Measurements from ENCODE around the gene GLG1. TPM values are rescaled to one million over a fixed set of nuclear protein-coding genes. Genes with fewer than 3 reads are reported as not detected.

GLG1 gene
- total RNA-seq, 2 donors from 2014 or later, result 102 to 123 TPM

- no peak for TF ChIP-seq CTCF (IDR thresholded peaks at IDR 0.05)
- Histone ChIP-seq H3K9me3 (no peaks in the 10 kb centered on the region), H3K27me3 (no peaks in the 10 kb centered on the region), H3K36me3 (no peaks in the 10 kb centered on the region), H3K27ac (no peak overlapping the region), H3K4me3 (no peak overlapping the region), H3K4me1 (peaks cover 0 to 2% of the 10 kb centered on the region in 2 donors)
- no peak for DNase-seq (ENCODE audit: low spot score)
Measured at GRCh38 chr16:74585846-74586443, 21.0 kb downstream of the GLG1 start.

DNA sequence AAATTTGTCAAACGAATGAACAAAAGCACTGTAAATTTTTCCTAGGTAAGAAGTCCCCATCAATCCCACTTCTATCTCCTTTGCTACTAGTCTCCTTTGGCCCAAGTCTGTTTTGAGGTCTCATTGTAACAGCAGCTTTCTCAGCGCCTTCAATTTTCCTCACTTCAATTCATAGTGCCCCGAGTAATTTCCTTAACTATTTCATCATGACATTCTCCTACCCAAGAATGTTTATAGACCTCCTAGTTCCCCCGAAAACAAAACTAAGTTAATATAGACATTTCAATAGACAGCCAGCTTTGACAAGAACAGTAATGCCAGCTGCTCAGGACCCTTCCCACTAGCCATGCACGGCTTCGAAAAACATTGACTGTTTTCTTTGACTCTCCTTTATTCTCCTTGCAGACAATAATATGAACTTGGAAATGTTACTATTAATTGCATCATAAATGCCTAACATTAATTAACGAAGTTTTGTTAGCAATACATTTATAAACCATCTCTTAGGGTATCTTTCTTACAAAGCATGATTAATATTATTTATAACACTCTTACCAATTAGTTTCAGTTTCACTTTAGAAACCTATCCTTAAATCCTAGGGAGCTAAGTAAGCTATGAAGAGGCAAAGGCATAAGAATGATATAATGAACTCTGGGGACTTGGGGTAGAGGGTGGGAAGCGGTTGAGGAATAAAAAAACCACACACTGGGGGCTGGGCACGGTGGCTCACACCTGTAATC lies 22.8 kb downstream of the GLG1 start:
- Histone ChIP-seq H3K4me1 (peaks cover 0 to 6% of the 10 kb centered on the region in 2 donors), H3K27ac (no peak overlapping the region), H3K9me3 (no peaks in the 10 kb centered on the region), H3K27me3 (no peaks in the 10 kb centered on the region), H3K36me3 (no peaks in the 10 kb centered on the region), H3K4me3 (no peak overlapping the region)
- DNase-seq (ENCODE audit: low spot score), result no peak
- TF ChIP-seq CTCF (IDR thresholded peaks at IDR 0.05), result no peak

GRCh38 chr16:74582970-74583369 lies 23.9 kb downstream of the GLG1 start:
- no peak for DNase-seq (ENCODE audit: low spot score)
- Histone ChIP-seq H3K27me3 (no peaks in the 10 kb centered on the region), H3K27ac (no peak overlapping the region), H3K9me3 (no peaks in the 10 kb centered on the region), H3K4me3 (no peak overlapping the region), H3K36me3 (no peaks in the 10 kb centered on the region), H3K4me1 (peaks cover 0 to 6% of the 10 kb centered on the region in 2 donors)
- no peak for TF ChIP-seq CTCF (IDR thresholded peaks at IDR 0.05)

GRCh38 chr16:74580833-74581232 lies 26.1 kb downstream of the GLG1 start:
- Histone ChIP-seq H3K27me3 (no peaks in the 10 kb centered on the region), H3K4me1 (peaks cover 0 to 6% of the 10 kb centered on the region in 2 donors), H3K36me3 (no peaks in the 10 kb centered on the region), H3K4me3 (no peak overlapping the region), H3K9me3 (no peaks in the 10 kb centered on the region), H3K27ac (no peak overlapping the region)
- no peak for DNase-seq (ENCODE audit: low spot score)
- no peak for TF ChIP-seq CTCF (IDR thresholded peaks at IDR 0.05)

DNA sequence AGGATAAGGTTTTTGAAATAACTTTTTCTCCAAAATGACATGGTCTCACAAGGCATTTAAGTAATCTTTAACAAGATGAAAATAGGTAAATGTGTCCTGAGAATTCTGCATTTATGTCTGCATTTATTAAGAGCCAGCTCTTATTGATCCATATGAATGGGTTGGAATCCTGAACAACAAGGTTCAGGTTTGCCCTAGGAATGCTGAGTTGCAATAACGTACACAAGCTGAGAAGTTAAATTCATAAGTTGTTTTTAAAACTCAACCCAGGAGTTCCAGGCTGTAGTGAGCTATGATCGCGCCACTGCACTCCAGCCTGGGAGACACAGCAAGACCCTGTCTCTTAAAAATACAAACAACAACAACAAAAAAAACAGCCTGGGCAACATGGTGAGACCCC lies 28.1 kb downstream of the GLG1 start:
- H3K27me3 ChIP-seq, result no peaks in the 10 kb centered on the region
- no peaks in the 10 kb centered on the region for H3K9me3 ChIP-seq
- no peak overlapping the region for H3K27ac ChIP-seq
- no peaks in the 10 kb centered on the region for H3K36me3 ChIP-seq
- TF ChIP-seq CTCF (IDR thresholded peaks at IDR 0.05), result no peak
- DNase-seq (ENCODE audit: low spot score), result no peak
- H3K4me3 ChIP-seq, result no peak overlapping the region
- peaks cover 0 to 6% of the 10 kb centered on the region in 2 donors for H3K4me1 ChIP-seq
